Inflammatory macrophage treated with lipopolysaccharide for 4 hours (primary cell): ENCODE data around the gene CACNA1S.

Source experiments
- DNase-seq: peaks from one replicate; pipeline ENCODE4 v3.0.0-alpha.2; 2020

CACNA1S gene

GRCh38 chr1:201140235-201140940, 28.2 kb upstream of the CACNA1S start:
- DNase-seq, result no peak

GRCh38 chr1:201139756-201140155, 27.5 kb upstream of the CACNA1S start:
- DNase-seq, result no peak

GRCh38 chr1:201139306-201139705, 27.1 kb upstream of the CACNA1S start:
- DNase-seq, result no peak

- DNase-seq, result no peak
Measured at GRCh38 chr1:201138311-201138840, 26.1 kb upstream of the CACNA1S start.

- DNase-seq, result no peak
Measured at GRCh38 chr1:201137579-201138310, 25.5 kb upstream of the CACNA1S start.

GRCh38 chr1:201137024-201137392, 24.8 kb upstream of the CACNA1S start:
- no peak for DNase-seq

- no peak for DNase-seq
Measured at GRCh38 chr1:201136355-201137023, 24.3 kb upstream of the CACNA1S start.

- DNase-seq, result no peak
Measured at GRCh38 chr1:201134405-201134804, 22.2 kb upstream of the CACNA1S start.

GRCh38 chr1:201131398-201131797, 19.2 kb upstream of the CACNA1S start:
- no peak for DNase-seq

- no peak for DNase-seq
Measured at GRCh38 chr1:201128962-201129361, 16.7 kb upstream of the CACNA1S start.

GRCh38 chr1:201128476-201128875, 16.2 kb upstream of the CACNA1S start:
- no peak for DNase-seq

- no peak for DNase-seq
Measured at GRCh38 chr1:201127755-201128455, 15.7 kb upstream of the CACNA1S start.

GRCh38 chr1:201126832-201127754, 14.9 kb upstream of the CACNA1S start, which contains the start of gene ASCL5:
Gene ASCL5, minus strand, starts transcription at chr1:201127184. Its CDS starts 11,812 bp downstream, at chr1:201115372.
- DNase-seq, result no peak

- no peak for DNase-seq
Measured at GRCh38 chr1:201126463-201126831, 14.2 kb upstream of the CACNA1S start.

- DNase-seq, result no peak
Measured at GRCh38 chr1:201125800-201126199, 13.6 kb upstream of the CACNA1S start.

- no peak for DNase-seq
Measured at GRCh38 chr1:201125019-201125418, 12.8 kb upstream of the CACNA1S start.

GRCh38 chr1:201123866-201124265, 11.6 kb upstream of the CACNA1S start:
- no peak for DNase-seq

GRCh38 chr1:201122321-201122957, 10.2 kb upstream of the CACNA1S start:
- DNase-seq, result no peak

GRCh38 chr1:201119206-201120197, 7.3 kb upstream of the CACNA1S start:
- DNase-seq, result peak; percentile 54

GRCh38 chr1:201116091-201116490, 3.9 kb upstream of the CACNA1S start:
- DNase-seq, result no peak
